ENCODE measurements around the gene OR4D11.

DNA sequence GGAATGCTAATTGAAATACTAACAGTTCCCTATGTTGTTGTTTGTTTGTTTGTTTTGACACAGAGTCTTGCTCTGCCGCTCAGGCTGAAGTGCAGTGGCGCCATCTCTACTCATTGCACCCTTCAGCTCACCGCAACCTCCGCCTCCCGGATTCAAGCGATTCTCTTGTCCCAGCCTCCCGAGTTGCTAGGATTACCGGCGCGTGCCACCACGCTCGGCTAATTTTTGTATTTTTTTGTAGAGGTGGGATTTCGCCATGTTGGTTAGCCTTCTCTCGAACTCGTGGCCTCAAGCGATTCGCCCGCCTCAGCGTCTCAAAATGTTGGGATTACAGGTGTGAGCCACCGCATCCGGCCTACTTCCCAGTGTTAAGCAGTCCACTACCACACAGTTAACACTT lies 49.9 kb downstream of the OR4D11 start:
- TF ChIP-seq CTCF (IDR thresholded peaks at IDR 0.05) (no peak), POLR2A (IDR thresholded peaks at IDR 0.05) (no peak)

Data from body of pancreas (tissue), 4 donors.